GM18511 (cell line): ENCODE data around the gene AOPEP.

Experiments used
- ATAC-seq: cut with Tn5 transposase; IDR thresholded peaks from one replicate; pipeline ENCODE4 v1.9.1; 2021; ENCODE audit warnings: mild to moderate bottlenecking, moderate library complexity; ENCODE audit not compliant: unreplicated experiment

AOPEP gene

GRCh38 chr9:94980947-94981722 lies 254.6 kb downstream of the AOPEP start:
- ATAC-seq = no peak

GRCh38 chr9:94981723-94982090 lies 255.2 kb downstream of the AOPEP start:
- ATAC-seq = no peak

GRCh38 chr9:94982211-94982610 lies 255.7 kb downstream of the AOPEP start:
- ATAC-seq = no peak

- ATAC-seq = no peak
These were observed 257.1 kb downstream of the AOPEP start for GRCh38 chr9:94983552-94983951.

GRCh38 chr9:94984891-94985476 lies 258.5 kb downstream of the AOPEP start:
- ATAC-seq = no peak

GRCh38 chr9:94985649-94986048 lies 259.1 kb downstream of the AOPEP start:
- no peak for ATAC-seq

GRCh38 chr9:94987731-94988130 lies 261.2 kb downstream of the AOPEP start:
- ATAC-seq = no peak

GRCh38 chr9:94990897-94991561 lies 264.5 kb downstream of the AOPEP start:
- ATAC-seq = no peak

- ATAC-seq = no peak
These were observed 265.7 kb downstream of the AOPEP start for GRCh38 chr9:94991961-94992907.

GRCh38 chr9:94993160-94993820 lies 266.8 kb downstream of the AOPEP start:
- ATAC-seq = no peak

- ATAC-seq = no peak
These were observed 267.3 kb downstream of the AOPEP start for GRCh38 chr9:94993821-94994165.

- ATAC-seq = no peak
These were observed 268.7 kb downstream of the AOPEP start for GRCh38 chr9:94995048-94995693.

GRCh38 chr9:94996641-94997040 lies 270.1 kb downstream of the AOPEP start:
- ATAC-seq = no peak

GRCh38 chr9:94997727-94998126 lies 271.2 kb downstream of the AOPEP start:
- ATAC-seq = no peak

- no peak for ATAC-seq
These were observed 273.3 kb downstream of the AOPEP start for GRCh38 chr9:94999832-95000231.

GRCh38 chr9:95000821-95001220 lies 274.3 kb downstream of the AOPEP start:
- ATAC-seq = no peak

GRCh38 chr9:95001720-95002119 lies 275.2 kb downstream of the AOPEP start:
- no peak for ATAC-seq

GRCh38 chr9:95003689-95004410 lies 277.4 kb downstream of the AOPEP start:
- peak; percentile 43 for ATAC-seq
